ENCODE data around the gene PSIP1.

GRCh38 chr9:15519831-15520230 is 9.1 kb upstream of the PSIP1 start:
- TF ChIP-seq EZH2 (IDR thresholded peaks at IDR 0.05; ENCODE audit: low read length) (no peak), CTCF (optimal IDR thresholded peaks at IDR 0.05 in 1 of 3, IDR thresholded peaks at IDR 0.05 in 1 of 3, conservative IDR thresholded peaks at IDR 0.05 in 1 of 3; ENCODE audit: extremely low read depth in 1 of 3, insufficient read depth in 2 of 3, low read length in 3 of 3) (no peak)
